H9 (cell line): Measurements from ENCODE around the gene TMEM190. TPM values are rescaled to one million over a fixed set of nuclear protein-coding genes. Genes with fewer than 3 reads are reported as not detected.

Source experiments
- DNase-seq: peaks from one replicate; pipeline ENCODE4 v3.0.0-alpha.2; 2017
- H2AFZ ChIP-seq: one replicate; pipeline ENCODE4 v1.6.1; 2013; ENCODE audit warnings: mild to moderate bottlenecking, low read length, control low read depth, moderate library complexity
- H2AK5ac ChIP-seq: 2 replicates; pipeline ENCODE4 v1.6.1; 2013; ENCODE audit warnings: low read length, control low read depth, mixed read lengths; ENCODE audit not compliant: insufficient read length
- H2BK120ac ChIP-seq: one replicate; pipeline ENCODE4 v1.6.1; 2013; ENCODE audit warnings: low read depth, mild to moderate bottlenecking, low read length, control low read depth, inconsistent platforms; ENCODE audit not compliant: poor library complexity, severe bottlenecking
- H2BK12ac ChIP-seq: 2 replicates; pipeline ENCODE4 v1.6.1; 2013; ENCODE audit warnings: low read length, control low read depth, mixed read lengths, low read depth; ENCODE audit not compliant: insufficient read length
- H2BK15ac ChIP-seq: 2 replicates; pipeline ENCODE4 v1.6.1; 2013; ENCODE audit warnings: low read depth, low read length, control low read depth
- H2BK20ac ChIP-seq: one replicate; pipeline ENCODE4 v1.6.1; 2013; ENCODE audit warnings: low read depth, mild to moderate bottlenecking, low read length, control low read depth, inconsistent platforms; ENCODE audit not compliant: poor library complexity, severe bottlenecking
- H2BK5ac ChIP-seq: 2 replicates; pipeline ENCODE4 v1.6.1; 2013; ENCODE audit warnings: low read length, control low read depth, mixed read lengths; ENCODE audit not compliant: insufficient read length
- H3K14ac ChIP-seq: 2 replicates; pipeline ENCODE4 v1.6.1; 2013; ENCODE audit warnings: low read length, control low read depth; ENCODE audit not compliant: insufficient read depth
- H3K18ac ChIP-seq: 2 replicates; pipeline ENCODE4 v1.6.1; 2013; ENCODE audit warnings: low read depth, mild to moderate bottlenecking, mixed read lengths, low read length, control low read depth; ENCODE audit not compliant: insufficient read length
- H3K23ac ChIP-seq: 2 replicates; pipeline ENCODE4 v1.6.1; 2013; ENCODE audit warnings: low read length, control low read depth, mixed read lengths, low read depth; ENCODE audit not compliant: insufficient read length
- H3K23me2 ChIP-seq: 2 replicates; pipeline ENCODE4 v1.6.1; 2013; ENCODE audit warnings: low read depth, mild to moderate bottlenecking, mixed read lengths, low read length, control low read depth; ENCODE audit not compliant: insufficient read length, poor library complexity, severe bottlenecking
- H3K27ac ChIP-seq: 2 replicates; pipeline ENCODE4 v1.5.1; 2013; ENCODE audit warnings: low read length, control low read depth, mixed read lengths, low read depth; ENCODE audit not compliant: insufficient read length
- H3K27me3 ChIP-seq: 2 replicates; pipeline ENCODE4 v1.6.1; 2013; ENCODE audit warnings: low read length, control low read depth, inconsistent platforms; ENCODE audit not compliant: insufficient read depth
- H3K4ac ChIP-seq: 2 replicates; pipeline ENCODE4 v1.6.1; 2013; ENCODE audit warnings: low read depth, mild to moderate bottlenecking, control low read depth, inconsistent platforms, low read length, moderate library complexity
- H3K4me1 ChIP-seq: 2 replicates; pipeline ENCODE4 v1.6.1; 2013; ENCODE audit warnings: low read length, control low read depth, inconsistent platforms; ENCODE audit not compliant: insufficient read depth
- H3K4me2 ChIP-seq: 2 replicates; pipeline ENCODE4 v1.6.1; 2013; ENCODE audit warnings: low read length, control low read depth, mixed read lengths; ENCODE audit not compliant: insufficient read length, insufficient read depth
- H3K56ac ChIP-seq: 2 replicates; pipeline ENCODE4 v1.6.1; 2013; ENCODE audit warnings: low read depth, mild to moderate bottlenecking, mixed read lengths, low read length, control low read depth; ENCODE audit not compliant: insufficient read length
- H3K79me1 ChIP-seq: 2 replicates; pipeline ENCODE4 v1.6.1; 2013; ENCODE audit warnings: low read depth, mild to moderate bottlenecking, moderate library complexity, low read length, control low read depth, inconsistent platforms; ENCODE audit not compliant: insufficient read depth, poor library complexity, severe bottlenecking
- H3K79me2 ChIP-seq: 2 replicates; pipeline ENCODE4 v1.6.1; 2013; ENCODE audit warnings: low read length, control low read depth, inconsistent platforms; ENCODE audit not compliant: insufficient read depth
- H3K9ac ChIP-seq: 2 replicates; pipeline ENCODE4 v1.6.1; 2013; ENCODE audit warnings: low read length, control low read depth, mixed read lengths; ENCODE audit not compliant: insufficient read length; ENCODE audit errors: extremely low read depth
- H3K9me3 ChIP-seq: one replicate; pipeline ENCODE4 v1.6.1; 2013; ENCODE audit warnings: low read depth, low read length, inconsistent platforms; ENCODE audit not compliant: control insufficient read depth
- H3T11ph ChIP-seq: one replicate; pipeline ENCODE4 v1.6.1; 2013; ENCODE audit warnings: mild to moderate bottlenecking, low read length, control low read depth, inconsistent platforms
- H4K20me1 ChIP-seq: one replicate; pipeline ENCODE4 v1.6.1; 2013; ENCODE audit not compliant: control insufficient read depth, insufficient read length, insufficient read depth
- H4K5ac ChIP-seq: 2 replicates; pipeline ENCODE4 v1.6.1; 2013; ENCODE audit warnings: low read depth, mild to moderate bottlenecking, mixed read lengths, low read length, control low read depth; ENCODE audit not compliant: insufficient read length
- H4K8ac ChIP-seq: replicated peaks from 2 replicates; pipeline ENCODE4 v1.6.1; 2013; ENCODE audit warnings: low read length, control low read depth, mixed read lengths, low read depth; ENCODE audit not compliant: insufficient read length
- H4K91ac ChIP-seq: 2 replicates; pipeline ENCODE4 v1.6.1; 2013; ENCODE audit warnings: low read depth, mild to moderate bottlenecking, moderate library complexity, mixed read lengths, low read length, control low read depth; ENCODE audit not compliant: insufficient read length
- H3K27ac Mint-ChIP-seq, 3 experiments: 2 replicates in 2 of 3; 3 replicates in 1 of 3; pipeline ENCODE4 v1.8.0; 2020 to 2021; ENCODE audit warnings: mixed read lengths in 3 of 3, mild to moderate bottlenecking in 1 of 3, moderate library complexity in 1 of 3
- H3K27me3 Mint-ChIP-seq: 2 replicates; pipeline ENCODE4 v1.8.0; 2021; ENCODE audit warnings: low read depth, mild to moderate bottlenecking, moderate library complexity, mixed read lengths
- H3K36me3 Mint-ChIP-seq, 3 experiments: 2 replicates in 2 of 3; 3 replicates in 1 of 3; pipeline ENCODE4 v1.8.0; 2020 to 2021; ENCODE audit warnings: low read depth in 3 of 3, mixed read lengths in 3 of 3; ENCODE audit not compliant: insufficient read depth in 1 of 3
- H3K4me1 Mint-ChIP-seq, 2 experiments: 2 replicates each; pipeline ENCODE4 v1.8.0; 2020; ENCODE audit warnings: mixed read lengths in 2 of 2
- H3K4me3 Mint-ChIP-seq, 2 experiments: 2 replicates in 1 of 2; 3 replicates in 1 of 2; pipeline ENCODE4 v1.8.0; 2020 to 2021; ENCODE audit warnings: mild to moderate bottlenecking in 2 of 2, mixed read lengths in 2 of 2, moderate library complexity in 1 of 2
- H3K9me3 Mint-ChIP-seq, 2 experiments: 2 replicates in 1 of 2; 3 replicates in 1 of 2; pipeline ENCODE4 v1.8.0; 2020; ENCODE audit warnings: mild to moderate bottlenecking in 2 of 2, mixed read lengths in 2 of 2, moderate library complexity in 1 of 2
- CTCF ChIP-seq: fragments of 200-600 bp; sonication (generic); conservative IDR thresholded peaks from 3 replicates; pipeline ENCODE4 v1.8.0; 2021; ENCODE audit warnings: antibody characterized with exemption, mild to moderate bottlenecking
- WGBS: extraction: QIAGEN DNeasy Blood & Tissue Kit; methylation state at CpG from one replicate; pipeline ENCODE4 v1.1.7; 2013; ENCODE audit warnings: missing lambda C conversion rate, low lambda C conversion rate, mixed read lengths; ENCODE audit not compliant: insufficient read length; ENCODE audit errors: extremely low coverage; 5-methylcytosine and 5-hydroxymethylcytosine counted together
- total RNA-seq: library from RNA; stranded (reverse); gene quantifications from 2 replicates; pipeline ENCODE4 v1.2.1, GENCODE V29; 2021

The TMEM190 gene
- total RNA-seq, 1 experiment from 2014 or later: 1.5 TPM

GRCh38 chr19:55377356-55378131, 918 bp downstream of the TMEM190 start:
- H3K36me3 Mint-ChIP-seq: peaks cover 0 to 10% (median 2%) of the 10 kb centered on the region in 3 experiments; a peak in 4 of 7 replicates
- peak overlapping the region; percentile 61 to 70; a peak in 4 of 5 replicates for H3K4me3 Mint-ChIP-seq
- H3K27me3 Mint-ChIP-seq: peaks cover 69% of the 10 kb centered on the region
- H3K4me1 Mint-ChIP-seq: peaks cover 33 to 47% of the 10 kb centered on the region in 2 experiments
- Histone ChIP-seq H4K5ac (no peak overlapping the region), H2BK12ac (no peak overlapping the region), H3K23me2 (peaks cover 7% of the 10 kb centered on the region), H3K27ac (no peak overlapping the region), H3K79me1 (no peaks in the 10 kb centered on the region), H3K4me1 (no peaks in the 10 kb centered on the region; the same call in 1 of the 2 replicates), H4K20me1 (no peaks in the 10 kb centered on the region), H3K18ac (peak overlapping the region; percentile 84), H2BK5ac (no peak overlapping the region), H3K9ac (no peak overlapping the region), H2BK120ac (no peak overlapping the region), H3K4me2 (peak overlapping the region; percentile 50), H3K79me2 (no peaks in the 10 kb centered on the region), H3T11ph (no peak overlapping the region), H3K14ac (peak overlapping the region; percentile 58; the same call in 1 of the 2 replicates), H3K23ac (no peak overlapping the region), H2BK20ac (no peak overlapping the region), H3K27me3 (peaks cover 2% of the 10 kb centered on the region; the same call in 1 of the 2 replicates), H4K8ac (no peak overlapping the region), H3K9me3 (no peaks in the 10 kb centered on the region), H2AK5ac (no peak overlapping the region), H2BK15ac (no peak overlapping the region), H3K4ac (no peak overlapping the region), H2AFZ (no peak overlapping the region), H4K91ac (no peak overlapping the region), H3K56ac (no peak overlapping the region)
- no CpG with 5 or more reads among the region's 43 CpGs for WGBS
- peak; percentile 68 for DNase-seq
- no peak overlapping the region for H3K27ac Mint-ChIP-seq
- peaks cover 0 to 2% of the 10 kb centered on the region in 2 experiments; a peak in 1 of 5 replicates for H3K9me3 Mint-ChIP-seq
- TF ChIP-seq CTCF: no peak
